ENCODE results near the gene OR6C65. TPM values are rescaled to one million over a fixed set of nuclear protein-coding genes. Genes with fewer than 3 reads are reported as not detected.
"Not testable (repeated sequence)": the region's sequence is repeated elsewhere in the genome, so short reads cannot be mapped to it uniquely, and the experiment has no call there.

OR6C65 gene
- total RNA-seq (2022): not detected in 2 replicates
- not detected for Bru-seq, nascent RNA
- BruChase-seq, experiment 1, labeled RNA remaining after a 6-hour chase: not detected
- BruChase-seq, experiment 2, labeled RNA remaining after a 2-hour chase: not detected
- long read RNA-seq: 0 reads

DNA sequence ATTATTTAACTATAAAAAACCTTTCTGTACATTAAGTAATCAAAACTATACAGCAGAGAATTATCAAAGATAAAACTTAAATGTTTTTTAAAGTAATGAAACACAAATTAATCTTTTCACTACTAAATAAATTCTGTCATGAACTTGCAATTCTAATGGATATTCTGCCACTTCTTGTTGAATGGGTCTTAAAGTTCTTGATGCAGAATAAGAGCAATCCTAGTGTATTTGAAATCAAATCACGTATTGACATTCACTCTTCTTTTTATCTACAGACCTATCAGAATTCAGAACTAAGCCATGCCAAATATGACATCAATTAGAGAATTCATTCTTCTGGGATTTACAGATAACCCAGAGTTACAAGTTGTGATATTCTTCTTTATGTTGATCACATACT is at the start of gene OR6C65:
TSS of gene OR6C65 (plus strand) at position 301 of the 400 bp plus-strand sequence. CDS start at position 301, 0 bp downstream.
- DNase-seq: no peak
- peaks cover 2% of the 10 kb centered on the region for H3K9me3 Mint-ChIP-seq (ENCODE audit: low read depth, unreplicated experiment)
- H3K27me3 Mint-ChIP-seq (ENCODE audit: unreplicated experiment): peaks cover 12% of the 10 kb centered on the region
- CTCF ChIA-PET: no interaction called here
- H3K36me3 Mint-ChIP-seq (ENCODE audit: insufficient read depth, unreplicated experiment): no peaks in the 10 kb centered on the region
- intact Hi-C loops (cut with micrococcal nuclease; ENCODE audit: unreplicated experiment): no loop called here
- H3K27ac Mint-ChIP-seq (ENCODE audit: unreplicated experiment): no peak within 1 kb of the TSS
- no peaks in the 10 kb centered on the region for H3K4me1 Mint-ChIP-seq (ENCODE audit: low read depth, unreplicated experiment)
- BruUV-seq (replicated peaks): no TSS peak
- no peak within 1 kb of the TSS for H3K4me3 Mint-ChIP-seq (ENCODE audit: low read depth, unreplicated experiment)
- TF ChIP-seq, protein P1, sequence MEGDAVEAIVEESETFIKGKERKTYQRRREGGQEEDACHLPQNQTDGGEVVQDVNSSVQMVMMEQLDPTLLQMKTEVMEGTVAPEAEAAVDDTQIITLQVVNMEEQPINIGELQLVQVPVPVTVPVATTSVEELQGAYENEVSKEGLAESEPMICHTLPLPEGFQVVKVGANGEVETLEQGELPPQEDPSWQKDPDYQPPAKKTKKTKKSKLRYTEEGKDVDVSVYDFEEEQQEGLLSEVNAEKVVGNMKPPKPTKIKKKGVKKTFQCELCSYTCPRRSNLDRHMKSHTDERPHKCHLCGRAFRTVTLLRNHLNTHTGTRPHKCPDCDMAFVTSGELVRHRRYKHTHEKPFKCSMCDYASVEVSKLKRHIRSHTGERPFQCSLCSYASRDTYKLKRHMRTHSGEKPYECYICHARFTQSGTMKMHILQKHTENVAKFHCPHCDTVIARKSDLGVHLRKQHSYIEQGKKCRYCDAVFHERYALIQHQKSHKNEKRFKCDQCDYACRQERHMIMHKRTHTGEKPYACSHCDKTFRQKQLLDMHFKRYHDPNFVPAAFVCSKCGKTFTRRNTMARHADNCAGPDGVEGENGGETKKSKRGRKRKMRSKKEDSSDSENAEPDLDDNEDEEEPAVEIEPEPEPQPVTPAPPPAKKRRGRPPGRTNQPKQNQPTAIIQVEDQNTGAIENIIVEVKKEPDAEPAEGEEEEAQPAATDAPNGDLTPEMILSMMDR (IDR thresholded peaks at IDR 0.05; ENCODE audit: unreplicated experiment): no peak

- BruUV-seq (replicated peaks); DNase-seq; H3K27ac Mint-ChIP-seq (ENCODE audit: unreplicated experiment); H3K4me3 Mint-ChIP-seq (ENCODE audit: low read depth, unreplicated experiment); CTCF ChIA-PET; H3K4me1 Mint-ChIP-seq (ENCODE audit: low read depth, unreplicated experiment); intact Hi-C loops (cut with micrococcal nuclease; ENCODE audit: unreplicated experiment); H3K9me3 Mint-ChIP-seq (ENCODE audit: low read depth, unreplicated experiment); H3K36me3 Mint-ChIP-seq (ENCODE audit: insufficient read depth, unreplicated experiment): not testable (repeated sequence)
- H3K27me3 Mint-ChIP-seq (ENCODE audit: unreplicated experiment): peaks cover 39% of the 10 kb centered on the region
These were observed 45.0 kb upstream of the OR6C65 start for GRCh38 chr12:55355338-55355737.

DNA sequence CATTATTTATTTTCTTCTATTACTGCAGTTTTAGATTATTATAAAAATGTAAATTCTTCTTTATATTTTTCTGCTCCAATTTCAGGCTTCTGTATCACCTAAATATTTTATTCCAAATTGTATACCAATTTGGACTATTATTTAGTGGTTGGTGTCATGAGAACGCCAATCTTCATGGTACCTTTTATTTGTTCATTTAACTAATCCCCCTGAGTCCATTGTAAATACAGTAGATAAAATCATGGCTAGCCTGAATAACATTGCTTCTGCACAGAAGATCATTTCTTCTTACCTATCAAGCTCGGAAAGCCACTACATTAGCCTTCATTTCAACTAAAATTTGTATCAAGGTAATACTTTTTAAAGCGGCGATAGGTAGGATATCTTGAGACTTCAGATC is 37.7 kb upstream of the OR6C65 start, which contains the start of gene OR6C75:
TSS of gene OR6C75 (plus strand) at position 301 of the 400 bp plus-strand sequence. CDS start 2,136 bp downstream, outside the sequence.
- BruUV-seq (replicated peaks): no TSS peak
- H3K27me3 Mint-ChIP-seq (ENCODE audit: unreplicated experiment): peaks cover 39% of the 10 kb centered on the region
- CTCF ChIA-PET: no interaction called here
- H3K9me3 Mint-ChIP-seq (ENCODE audit: low read depth, unreplicated experiment): peaks cover 2% of the 10 kb centered on the region
- no peak within 1 kb of the TSS for H3K4me3 Mint-ChIP-seq (ENCODE audit: low read depth, unreplicated experiment)
- intact Hi-C loops (cut with micrococcal nuclease; ENCODE audit: unreplicated experiment): no loop called here
- H3K36me3 Mint-ChIP-seq (ENCODE audit: insufficient read depth, unreplicated experiment): no peaks in the 10 kb centered on the region
- H3K4me1 Mint-ChIP-seq (ENCODE audit: low read depth, unreplicated experiment): no peaks in the 10 kb centered on the region
- H3K27ac Mint-ChIP-seq (ENCODE audit: unreplicated experiment): no peak within 1 kb of the TSS
- no peak for DNase-seq
- TF ChIP-seq, protein P1 (IDR thresholded peaks at IDR 0.05; ENCODE audit: unreplicated experiment): no peak

DNA sequence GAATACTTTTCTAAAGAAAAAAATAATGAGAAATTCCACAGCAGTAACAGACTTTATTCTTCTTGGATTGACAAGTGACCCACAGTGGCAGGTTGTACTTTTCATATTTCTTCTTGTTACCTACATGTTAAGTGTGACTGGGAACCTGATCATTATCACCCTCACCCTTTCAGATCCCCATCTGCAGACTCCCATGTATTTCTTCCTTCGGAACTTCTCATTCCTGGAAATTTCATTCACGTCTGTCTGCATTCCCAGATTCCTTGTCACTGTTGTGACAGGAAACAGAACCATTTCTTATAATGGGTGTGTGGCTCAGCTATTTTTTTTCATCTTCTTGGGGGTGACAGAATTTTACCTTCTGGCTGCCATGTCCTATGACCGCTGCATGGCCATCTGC is 35.2 kb upstream of the OR6C65 start:
- TF ChIP-seq, protein P1 (IDR thresholded peaks at IDR 0.05; ENCODE audit: unreplicated experiment): no peak
- intact Hi-C loops (cut with micrococcal nuclease; ENCODE audit: unreplicated experiment): no loop called here
- Mint-ChIP-seq H3K4me3 (ENCODE audit: low read depth, unreplicated experiment) (no peak overlapping the region), H3K9me3 (ENCODE audit: low read depth, unreplicated experiment) (no peaks in the 10 kb centered on the region), H3K4me1 (ENCODE audit: low read depth, unreplicated experiment) (no peaks in the 10 kb centered on the region), H3K36me3 (ENCODE audit: insufficient read depth, unreplicated experiment) (no peaks in the 10 kb centered on the region), H3K27ac (ENCODE audit: unreplicated experiment) (no peak overlapping the region), H3K27me3 (ENCODE audit: unreplicated experiment) (peaks cover 18% of the 10 kb centered on the region)
- DNase-seq: no peak
- CTCF ChIA-PET: no interaction called here
- no TSS peak for BruUV-seq (replicated peaks)

DNA sequence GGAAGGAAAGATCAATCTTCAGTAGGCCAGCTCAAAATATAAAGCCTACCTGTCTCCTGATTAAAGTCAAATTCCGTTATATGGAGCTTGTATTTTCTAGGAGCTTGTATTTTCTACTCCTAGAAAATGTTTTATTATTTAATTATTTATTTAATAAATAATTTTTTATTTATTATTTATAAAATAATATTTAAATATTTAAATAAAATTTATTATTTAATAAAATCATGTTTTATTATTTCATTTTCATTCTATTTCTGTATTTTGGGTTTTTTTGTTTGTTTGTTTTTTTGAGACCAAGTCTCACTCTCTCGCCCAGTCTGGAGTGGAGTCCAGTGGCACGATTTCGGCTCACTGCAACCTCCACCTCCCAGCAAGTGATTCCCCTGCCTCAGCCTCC is 27.8 kb upstream of the OR6C65 start:
- intact Hi-C loops (cut with micrococcal nuclease; ENCODE audit: unreplicated experiment): no loop called here
- Mint-ChIP-seq H3K36me3 (ENCODE audit: insufficient read depth, unreplicated experiment) (no peaks in the 10 kb centered on the region), H3K9me3 (ENCODE audit: low read depth, unreplicated experiment) (no peaks in the 10 kb centered on the region), H3K4me3 (ENCODE audit: low read depth, unreplicated experiment) (no peak overlapping the region), H3K27me3 (ENCODE audit: unreplicated experiment) (peaks cover 9% of the 10 kb centered on the region), H3K4me1 (ENCODE audit: low read depth, unreplicated experiment) (no peaks in the 10 kb centered on the region), H3K27ac (ENCODE audit: unreplicated experiment) (no peak overlapping the region)
- DNase-seq: no peak
- CTCF ChIA-PET: no interaction called here
- TF ChIP-seq, protein P1 (IDR thresholded peaks at IDR 0.05; ENCODE audit: unreplicated experiment): no peak
- BruUV-seq (replicated peaks): no TSS peak

All from Calu3 (cell line).